ENCODE measurements around the gene CARS2. TPM values are rescaled to one million over a fixed set of nuclear protein-coding genes. Genes with fewer than 3 reads are reported as not detected.
"Not testable (repeated sequence)": the region's sequence is repeated elsewhere in the genome, so short reads cannot be mapped to it uniquely, and the experiment has no call there.

Gene CARS2
- total RNA-seq, 2 experiments from 2014 or later = 45.0 to 47.3 TPM

- H4K20me1 ChIP-seq (ENCODE audit: insufficient read depth, low read length) = no peaks in the 10 kb centered on the region
These were observed 43.8 kb downstream of the CARS2 start for GRCh38 chr13:110662091-110662490.

GRCh38 chr13:110661256-110661655 lies 44.7 kb downstream of the CARS2 start:
- intact Hi-C loops (cut with micrococcal nuclease; ENCODE audit: unreplicated experiment) = no loop called here
- no peak overlapping the region for H2AFZ ChIP-seq (ENCODE audit: low read length)
- no peaks in the 10 kb centered on the region for H3K79me2 ChIP-seq (ENCODE audit: insufficient read depth, low read depth, low read length)
- H3K9me2 ChIP-seq (ENCODE audit: insufficient read depth, low read length) = no peaks in the 10 kb centered on the region
- no peak overlapping the region for H3K4me2 ChIP-seq (ENCODE audit: low read length)
- POLR2A ChIA-PET = interaction anchor here (0.8 kb wide), 1 partner anchor 51 kb away, joined by 3 read pairs; no protein-coding TSS in a partner anchor
- no peaks in the 10 kb centered on the region for H3K4me1 ChIP-seq (ENCODE audit: insufficient read depth, low read length, poor library complexity, severe bottlenecking)
- no peak overlapping the region for H3K27ac ChIP-seq (ENCODE audit: low read depth, low read length, poor library complexity, severe bottlenecking)
- H3K9me3 ChIP-seq (ENCODE audit: low read length) = no peaks in the 10 kb centered on the region
- DNase-seq (ENCODE audit: low spot score) = no peak
- H3K36me3 ChIP-seq (ENCODE audit: insufficient read depth, low read length) = peaks cover 67% of the 10 kb centered on the region
- TF ChIP-seq CTCF (conservative IDR thresholded peaks at IDR 0.05; ENCODE audit: low read length) = no peak
- no peak for TF ChIP-seq EZH2phosphoT487 (IDR thresholded peaks at IDR 0.05; ENCODE audit: borderline replicate concordance, low read depth, low read length)
- CTCF ChIA-PET (ENCODE audit: unreplicated experiment) = no interaction called here
- no TSS peak for BruUV-seq (replicated peaks)
- H3K4me3 ChIP-seq (ENCODE audit: low read depth, low read length, poor library complexity, severe bottlenecking) = no peak overlapping the region
- no peaks in the 10 kb centered on the region for H4K20me1 ChIP-seq (ENCODE audit: insufficient read depth, low read length)

More at GRCh38 chr13:110662091-110662490, 43.8 kb downstream of the CARS2 start:
- ChIA-PET CTCF (ENCODE audit: unreplicated experiment) (no interaction called here), POLR2A (no interaction called here)
- no peaks in the 10 kb centered on the region for H3K79me2 ChIP-seq (ENCODE audit: insufficient read depth, low read depth, low read length)
- BruUV-seq (replicated peaks) = no TSS peak
- H3K27ac ChIP-seq (ENCODE audit: low read depth, low read length, poor library complexity, severe bottlenecking) = no peak overlapping the region
- no peaks in the 10 kb centered on the region for H3K9me3 ChIP-seq (ENCODE audit: low read length)
- no peak for TF ChIP-seq CTCF (conservative IDR thresholded peaks at IDR 0.05; ENCODE audit: low read length)
- TF ChIP-seq EZH2phosphoT487 (IDR thresholded peaks at IDR 0.05; ENCODE audit: borderline replicate concordance, low read depth, low read length) = no peak
- H3K4me2 ChIP-seq (ENCODE audit: low read length) = no peak overlapping the region
- no peaks in the 10 kb centered on the region for H3K4me1 ChIP-seq (ENCODE audit: insufficient read depth, low read length, poor library complexity, severe bottlenecking)
- H3K36me3 ChIP-seq (ENCODE audit: insufficient read depth, low read length) = peaks cover 75% of the 10 kb centered on the region
- H3K9me2 ChIP-seq (ENCODE audit: insufficient read depth, low read length) = no peaks in the 10 kb centered on the region
- H3K4me3 ChIP-seq (ENCODE audit: low read depth, low read length, poor library complexity, severe bottlenecking) = no peak overlapping the region
- no peak for DNase-seq (ENCODE audit: low spot score)
- H2AFZ ChIP-seq (ENCODE audit: low read length) = no peak overlapping the region
- intact Hi-C loops (cut with micrococcal nuclease; ENCODE audit: unreplicated experiment) = no loop called here

GRCh38 chr13:110658218-110658911 lies 47.6 kb downstream of the CARS2 start:
- DNase-seq (ENCODE audit: low spot score); H3K9me2 ChIP-seq (ENCODE audit: insufficient read depth, low read length); BruUV-seq (replicated peaks); CTCF ChIA-PET (ENCODE audit: unreplicated experiment); H2AFZ ChIP-seq (ENCODE audit: low read length); H3K27ac ChIP-seq (ENCODE audit: low read depth, low read length, poor library complexity, severe bottlenecking); H4K20me1 ChIP-seq (ENCODE audit: insufficient read depth, low read length); H3K4me2 ChIP-seq (ENCODE audit: low read length); H3K4me1 ChIP-seq (ENCODE audit: insufficient read depth, low read length, poor library complexity, severe bottlenecking); intact Hi-C loops (cut with micrococcal nuclease; ENCODE audit: unreplicated experiment); POLR2A ChIA-PET; H3K79me2 ChIP-seq (ENCODE audit: insufficient read depth, low read depth, low read length); H3K4me3 ChIP-seq (ENCODE audit: low read depth, low read length, poor library complexity, severe bottlenecking); H3K9me3 ChIP-seq (ENCODE audit: low read length): not testable (repeated sequence)
- peaks cover 54% of the 10 kb centered on the region for H3K36me3 ChIP-seq (ENCODE audit: insufficient read depth, low read length)

Data from OCI-LY7 (cell line).